ENCODE measurements around the gene RINT1.

Gene RINT1

GRCh38 chr7:105531792-105532671 lies at the start of gene RINT1:
Gene RINT1 (plus strand): TSS chr7:105532201. CDS start chr7:105532316, 115 bp downstream.
- peak within 1 kb of the TSS; percentile 68 for H3K4me3 ChIP-seq (ENCODE audit: low read depth, low read length)
- TF ChIP-seq CTCF (IDR thresholded peaks at IDR 0.05; ENCODE audit: low read depth, low read length, missing control alignments): peak; percentile 82
- peak; percentile 79 for DNase-seq (ENCODE audit: low read depth)

- H3K4me3 ChIP-seq (ENCODE audit: low read depth, low read length): no peak overlapping the region
- DNase-seq (ENCODE audit: low read depth): no peak
- TF ChIP-seq CTCF (IDR thresholded peaks at IDR 0.05; ENCODE audit: low read depth, low read length, missing control alignments): peak; percentile 29
Measured at GRCh38 chr7:105487579-105488571, 44.1 kb upstream of the RINT1 start.

GRCh38 chr7:105489409-105489808 lies 42.6 kb upstream of the RINT1 start:
- H3K4me3 ChIP-seq (ENCODE audit: low read depth, low read length): no peak overlapping the region
- TF ChIP-seq CTCF (IDR thresholded peaks at IDR 0.05; ENCODE audit: low read depth, low read length, missing control alignments): no peak
- DNase-seq (ENCODE audit: low read depth): no peak

- DNase-seq (ENCODE audit: low read depth): no peak
- no peak for TF ChIP-seq CTCF (IDR thresholded peaks at IDR 0.05; ENCODE audit: low read depth, low read length, missing control alignments)
- H3K4me3 ChIP-seq (ENCODE audit: low read depth, low read length): no peak overlapping the region
Measured at GRCh38 chr7:105493196-105493922, 38.6 kb upstream of the RINT1 start.

- TF ChIP-seq CTCF (IDR thresholded peaks at IDR 0.05; ENCODE audit: low read depth, low read length, missing control alignments): no peak
- DNase-seq (ENCODE audit: low read depth): no peak
- no peak overlapping the region for H3K4me3 ChIP-seq (ENCODE audit: low read depth, low read length)
Measured at GRCh38 chr7:105493923-105494315, 38.1 kb upstream of the RINT1 start.

GRCh38 chr7:105496521-105496920 lies 35.5 kb upstream of the RINT1 start:
- H3K4me3 ChIP-seq (ENCODE audit: low read depth, low read length): no peak overlapping the region
- no peak for TF ChIP-seq CTCF (IDR thresholded peaks at IDR 0.05; ENCODE audit: low read depth, low read length, missing control alignments)
- DNase-seq (ENCODE audit: low read depth): no peak
